H1 (cell line): ENCODE measurements around the gene DES. TPM values are rescaled to one million over a fixed set of nuclear protein-coding genes. Genes with fewer than 3 reads are reported as not detected.

Experiments used
- CTCF ChIA-PET: fragments of 300-600 bp; sonication (Branson Sonifier 250); formaldehyde crosslinking; loops from one replicate; lab custom pipeline; 2021; ENCODE audit not compliant: partially characterized antibody; lab: Charles Lee
- POLR2A ChIA-PET: fragments of 300-600 bp; sonication (Branson Sonifier 250); formaldehyde crosslinking; loops from one replicate; lab custom pipeline; 2021; ENCODE audit warnings: inconsistent platforms; ENCODE audit not compliant: partially characterized antibody; lab: Charles Lee
- DNase-seq, 2 experiments: peaks; one replicate each; pipeline versions ENCODE4 v3.0.0 to v3.0.0-alpha.2; 2010 to 2022; ENCODE audit warnings: low spot score in 2 of 2, low read depth in 1 of 2, mixed read lengths in 1 of 2
- FAIRE-seq: peaks from 2 replicates; lab custom pipeline; 2011; peaks lifted over from hg19 to GRCh38; lab: Jason Lieb, UNC
- H2AFZ ChIP-seq: 2 replicates; pipeline ENCODE4 v1.8.1; 2012; ENCODE audit warnings: low read length, inconsistent platforms
- H2AK5ac ChIP-seq: 2 replicates; pipeline ENCODE4 v1.6.1; 2013; ENCODE audit warnings: low read depth, low read length
- H2BK120ac ChIP-seq: replicated peaks from 2 replicates; pipeline ENCODE3; 2013; ENCODE audit warnings: low read depth, low read length, inconsistent platforms
- H2BK12ac ChIP-seq: 2 replicates; pipeline ENCODE4 v1.6.1; 2013; ENCODE audit warnings: low read depth, low read length
- H2BK15ac ChIP-seq: 2 replicates; pipeline ENCODE4 v1.6.1; 2013; ENCODE audit warnings: low read length
- H2BK20ac ChIP-seq: 2 replicates; pipeline ENCODE4 v1.6.1; 2013; ENCODE audit warnings: low read length
- H2BK5ac ChIP-seq: 2 replicates; pipeline ENCODE4 v1.6.1; 2013; ENCODE audit warnings: low read depth, low read length
- H3K14ac ChIP-seq: 2 replicates; pipeline ENCODE4 v1.6.1; 2013; ENCODE audit warnings: inconsistent platforms; ENCODE audit not compliant: insufficient read length
- H3K18ac ChIP-seq: 2 replicates; pipeline ENCODE4 v1.6.1; 2013; ENCODE audit warnings: low read length; ENCODE audit errors: extremely low read depth
- H3K23ac ChIP-seq: 2 replicates; pipeline ENCODE4 v1.6.1; 2013; ENCODE audit warnings: inconsistent platforms; ENCODE audit not compliant: insufficient read length
- H3K23me2 ChIP-seq: 2 replicates; pipeline ENCODE4 v1.6.1; 2013; ENCODE audit warnings: low read depth, low read length
- H3K27ac ChIP-seq: 2 replicates; pipeline ENCODE4 v1.6.1; 2011; ENCODE audit warnings: low read depth, low read length, inconsistent platforms
- H3K27me3 ChIP-seq, 4 experiments: replicated peaks in 1 of 4; 1 replicate in 1 of 4; 2 replicates in 3 of 4; pipeline versions ENCODE4 v1.6.1 to v1.8.1; 2011 to 2013; ENCODE audit warnings: low read length in 3 of 4, mild to moderate bottlenecking in 3 of 4, inconsistent platforms in 2 of 4, mixed read lengths in 2 of 4, moderate library complexity in 1 of 4; ENCODE audit not compliant: control insufficient read depth in 3 of 4, insufficient read depth in 3 of 4; ENCODE audit errors: extremely low read depth in 1 of 4
- H3K36me3 ChIP-seq, 4 experiments: 2 replicates each; pipeline versions ENCODE4 v1.6.1 to v1.8.1; 2011 to 2013; ENCODE audit warnings: mild to moderate bottlenecking in 4 of 4, low read length in 3 of 4, moderate library complexity in 2 of 4, control low read depth in 1 of 4, inconsistent platforms in 1 of 4; ENCODE audit not compliant: insufficient read depth in 4 of 4, control insufficient read depth in 2 of 4
- H3K4ac ChIP-seq: replicated peaks from 2 replicates; pipeline ENCODE3; 2013; ENCODE audit warnings: low read length, low read depth, mixed read lengths, inconsistent platforms; ENCODE audit not compliant: insufficient read length
- H3K4me1 ChIP-seq, 4 experiments: replicated peaks in 1 of 4; 1 replicate in 1 of 4; 2 replicates in 3 of 4; pipeline versions ENCODE4 v1.6.1 to v1.8.1; 2011 to 2013; ENCODE audit warnings: low read length in 3 of 4, inconsistent platforms in 2 of 4, mixed read lengths in 1 of 4; ENCODE audit not compliant: insufficient read depth in 4 of 4, control insufficient read depth in 3 of 4
- H3K4me2 ChIP-seq, 2 experiments: 2 replicates each; pipeline versions ENCODE4 v1.6.1 to v1.8.1; 2011 to 2013; ENCODE audit warnings: low read depth in 2 of 2, low read length in 2 of 2, control low read depth in 1 of 2, inconsistent platforms in 1 of 2, mild to moderate bottlenecking in 1 of 2; ENCODE audit not compliant: insufficient read depth in 1 of 2
- H3K4me3 ChIP-seq, 4 experiments: fragments of 200-600, 300-600 bp in 1 of 4; sonication (generic), shearing (Covaris generic), sonication (Bioruptor Twin) in 1 of 4; 2 replicates each; pipeline versions ENCODE4 v1.5.1 to v1.8.1; 2011 to 2016; ENCODE audit warnings: low read length in 4 of 4, low read depth in 3 of 4, control low read depth in 2 of 4, inconsistent platforms in 2 of 4, mild to moderate bottlenecking in 2 of 4, mixed read lengths in 1 of 4, moderate library complexity in 1 of 4; ENCODE audit not compliant: insufficient read depth in 2 of 4; ENCODE audit errors: extremely low read depth in 1 of 4
- H3K56ac ChIP-seq: replicated peaks from 2 replicates; pipeline ENCODE3; 2013; ENCODE audit warnings: low read depth, mild to moderate bottlenecking, mixed read lengths, low read length, inconsistent platforms; ENCODE audit not compliant: insufficient read length
- H3K79me1 ChIP-seq: 2 replicates; pipeline ENCODE4 v1.6.1; 2013; ENCODE audit warnings: low read depth, low read length, control low read depth
- H3K79me2 ChIP-seq, 2 experiments: 2 replicates each; pipeline versions ENCODE4 v1.6.1 to v1.8.1; 2012 to 2013; ENCODE audit warnings: low read length in 2 of 2, mild to moderate bottlenecking in 2 of 2, inconsistent platforms in 1 of 2; ENCODE audit not compliant: insufficient read depth in 2 of 2, control insufficient read depth in 1 of 2
- H3K9ac ChIP-seq, 4 experiments: replicated peaks in 1 of 4; 1 replicate in 1 of 4; 2 replicates in 3 of 4; pipeline versions ENCODE4 v1.6.1 to v1.8.1; 2011 to 2013; ENCODE audit warnings: low read depth in 3 of 4, low read length in 3 of 4, control low read depth in 2 of 4, mild to moderate bottlenecking in 2 of 4, moderate library complexity in 2 of 4, inconsistent platforms in 1 of 4; ENCODE audit errors: extremely low read depth in 1 of 4
- H3K9me3 ChIP-seq, 2 experiments: 2 replicates each; pipeline versions ENCODE4 v1.6.1 to v1.8.1; 2012 to 2013; ENCODE audit warnings: mild to moderate bottlenecking in 2 of 2, moderate library complexity in 2 of 2, control low read depth in 1 of 2, inconsistent platforms in 1 of 2, low read depth in 1 of 2, low read length in 1 of 2, mixed read lengths in 1 of 2; ENCODE audit not compliant: insufficient read depth in 2 of 2
- H4K20me1 ChIP-seq, 2 experiments: replicated peaks in 1 of 2; 2 replicates each; pipeline versions ENCODE3 to v1.8.1; 2011 to 2013; ENCODE audit warnings: inconsistent platforms in 2 of 2, low read length in 2 of 2, mild to moderate bottlenecking in 1 of 2; ENCODE audit not compliant: insufficient read depth in 2 of 2, control insufficient read depth in 1 of 2
- H4K5ac ChIP-seq: 2 replicates; pipeline ENCODE4 v1.6.1; 2013; ENCODE audit warnings: low read length, low read depth, mixed read lengths, inconsistent platforms; ENCODE audit not compliant: insufficient read length
- H4K8ac ChIP-seq: 2 replicates; pipeline ENCODE4 v1.8.0; 2013; ENCODE audit warnings: mild to moderate bottlenecking, moderate library complexity, low read length, inconsistent platforms; ENCODE audit not compliant: insufficient read depth; ENCODE audit errors: extremely low read depth
- H4K91ac ChIP-seq: replicated peaks from 2 replicates; pipeline ENCODE3; 2013; ENCODE audit warnings: low read length, mixed read lengths, inconsistent platforms; ENCODE audit not compliant: insufficient read length
- CEBPB ChIP-seq: IDR thresholded peaks from 2 replicates; pipeline ENCODE4 v1.6.1; 2012; ENCODE audit warnings: low read depth, low read length
- CTBP2 ChIP-seq: IDR thresholded peaks from 2 replicates; pipeline ENCODE4 v1.7.0; 2011; ENCODE audit warnings: borderline replicate concordance, mild to moderate bottlenecking, moderate library complexity, mixed read lengths, low read length; ENCODE audit not compliant: insufficient read depth, insufficient read length
- HDAC6 ChIP-seq: IDR thresholded peaks from one replicate; pipeline ENCODE4 v1.7.1; 2012; ENCODE audit warnings: low read depth, mild to moderate bottlenecking, inconsistent platforms, low read length, moderate library complexity
- POLR2A ChIP-seq, 2 experiments: IDR thresholded peaks; 1 replicate in 1 of 2; 2 replicates in 1 of 2; pipeline ENCODE4 v1.6.1; 2011; ENCODE audit warnings: low read depth in 2 of 2, low read length in 2 of 2, mild to moderate bottlenecking in 2 of 2; ENCODE audit errors: control extremely low read depth in 1 of 2
- RAD21 ChIP-seq, 2 experiments: IDR thresholded peaks in 1 of 2; conservative IDR thresholded peaks in 1 of 2; 2 replicates each; pipeline ENCODE4 v1.6.1; 2011; ENCODE audit warnings: low read depth in 2 of 2, low read length in 2 of 2, improper control_type of control experiment in 1 of 2, inconsistent platforms in 1 of 2, mild to moderate bottlenecking in 1 of 2, moderate library complexity in 1 of 2
- SIX5 ChIP-seq: IDR thresholded peaks from 2 replicates; pipeline ENCODE4 v1.6.1; 2011; ENCODE audit warnings: mild to moderate bottlenecking, low read depth, low read length
- WGBS, 2 experiments: shearing (Covaris generic) in 1 of 2; methylation state at CpG; one replicate each; pipeline versions ENCODE4 v1.1.6 to v1.1.7; 2013 to 2015; ENCODE audit warnings: low lambda C conversion rate in 2 of 2, mixed read lengths in 2 of 2, inconsistent platforms in 1 of 2, low coverage in 1 of 2, missing lambda C conversion rate in 1 of 2; ENCODE audit not compliant: insufficient replicate concordance in 2 of 2, insufficient coverage in 1 of 2, insufficient read length in 1 of 2; ENCODE audit errors: extremely low coverage in 1 of 2, missing lambda C conversion rate in 1 of 2; 5-methylcytosine and 5-hydroxymethylcytosine counted together
- polyA plus RNA-seq, 7 experiments: library from polyadenylated mRNA; depleted of rRNA in 3 of 7; stranded (reverse) in 5 of 7; unstranded in 2 of 7; fragments of >200 nt in 5 of 7; fragments of 200-250 nt in 2 of 7; gene quantifications; 1 replicate in 5 of 7; 2 replicates in 1 of 7; 4 replicates in 1 of 7; pipeline versions ENCODE4 v1.2.1 to v1.2.3, GENCODE V29; 2011 to 2013; ENCODE audit warnings: missing spikeins in 2 of 7, mixed read lengths in 2 of 7
- total RNA-seq: library from RNA; stranded (reverse); fragmentation: NEBNext Ultra II Directional; extraction: Animal tissue kit (Norgen Biotek cat#: 25700); gene quantifications from 2 replicates; pipeline ENCODE4 v1.2.1, GENCODE V29; 2021
- TF ChIP-seq, protein P1 (sequence below), 3 experiments: IDR thresholded peaks; 1 replicate in 2 of 3; 2 replicates in 1 of 3; pipeline versions ENCODE4 v1.5.1 to v1.6.1; 2011; ENCODE audit warnings: low read length in 3 of 3, mild to moderate bottlenecking in 3 of 3, inconsistent platforms in 2 of 3, low read depth in 1 of 3, moderate library complexity in 1 of 3; ENCODE audit not compliant: insufficient read depth in 1 of 3; ENCODE audit errors: control extremely low read depth in 1 of 3

The DES gene
- total and polyA plus RNA-seq, 2 of the 8 experiments (the other 6 are each of a cell fraction or from before 2014, with no cell fraction given): 1.8 to 4.3 TPM

DNA sequence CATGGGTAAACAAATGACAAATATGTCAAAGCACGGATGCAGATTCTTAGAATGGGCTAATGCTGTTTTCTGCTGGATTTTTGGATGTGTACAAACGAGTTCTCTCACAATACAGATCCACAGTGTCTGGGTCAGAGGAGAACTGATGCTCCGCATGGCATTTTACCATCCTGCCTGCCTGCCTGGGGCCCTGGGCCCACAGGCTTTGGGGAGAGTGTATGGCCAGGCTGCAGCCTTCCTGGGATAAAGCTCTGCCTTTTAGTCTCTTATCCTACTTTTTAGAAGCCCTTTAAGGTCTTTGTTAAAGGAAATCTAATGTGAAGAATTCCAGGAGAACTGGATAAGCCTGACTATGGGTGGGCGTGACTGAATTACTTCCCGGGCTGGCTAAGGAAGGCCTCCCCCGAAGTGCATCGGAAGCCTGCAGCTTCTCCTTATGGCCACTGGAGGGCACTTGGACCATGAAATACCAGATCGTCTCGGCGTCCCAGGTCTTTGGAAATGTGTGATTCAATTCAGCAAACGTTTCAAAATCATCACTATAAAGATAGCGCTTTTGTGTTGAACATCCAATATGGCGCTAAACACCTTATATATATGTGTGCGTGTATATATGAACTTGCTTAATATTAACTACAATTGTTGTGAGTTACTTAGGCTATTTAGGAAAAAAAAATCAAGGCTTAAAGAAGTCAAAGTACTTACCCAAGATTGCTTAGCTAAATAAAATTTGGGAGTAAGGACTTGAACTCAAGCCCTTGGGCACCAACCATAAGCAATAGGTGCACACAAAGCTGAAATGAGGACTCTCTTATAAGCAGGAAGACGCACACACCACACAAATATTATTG is 15.3 kb upstream of the DES start:
- Histone ChIP-seq H2BK15ac (no peak overlapping the region), H2AK5ac (no peak overlapping the region), H3K27ac (no peak overlapping the region), H3K4me1 (peaks cover 3 to 22% (median 8%) of the 10 kb centered on the region in 4 experiments), H3K79me2 (no peaks in the 10 kb centered on the region), H3K4ac (no peak overlapping the region), H2BK120ac (no peak overlapping the region), H3K56ac (no peak overlapping the region), H2AFZ (no peak overlapping the region), H3K4me2 (peak overlapping the region in 1 of 2 experiments; percentile 9; a peak in 1 of 4 replicates), H3K9ac (no peak overlapping the region), H3K36me3 (no peaks in the 10 kb centered on the region), H4K91ac (no peak overlapping the region), H4K8ac (peak overlapping the region; percentile 29; the same call in 1 of the 2 replicates), H3K14ac (no peak overlapping the region), H4K20me1 (no peaks in the 10 kb centered on the region), H3K18ac (no peak overlapping the region), H2BK12ac (no peak overlapping the region), H3K9me3 (no peaks in the 10 kb centered on the region), H3K23me2 (no peaks in the 10 kb centered on the region), H3K27me3 (peaks cover 0 to 2% (median 0%) of the 10 kb centered on the region in 4 experiments; a peak in 1 of 7 replicates), H2BK20ac (peak overlapping the region; percentile 34; the same call in 1 of the 2 replicates), H3K4me3 (no peak overlapping the region), H3K79me1 (no peaks in the 10 kb centered on the region), H3K23ac (no peak overlapping the region), H2BK5ac (no peak overlapping the region), H4K5ac (no peak overlapping the region)
- FAIRE-seq (peak; percentile 92), DNase-seq (peak in 1 of 2 experiments; percentile 67)
- CTCF ChIA-PET: interaction anchor here (0.6 to 13.0 kb wide), 43 partner anchors 9 to 277 kb away, joined by 3 to 407 read pairs (median 6); partner anchors contain the start of genes DES, DNPEP, GMPPA and SPEG
- TF ChIP-seq, protein P1, sequence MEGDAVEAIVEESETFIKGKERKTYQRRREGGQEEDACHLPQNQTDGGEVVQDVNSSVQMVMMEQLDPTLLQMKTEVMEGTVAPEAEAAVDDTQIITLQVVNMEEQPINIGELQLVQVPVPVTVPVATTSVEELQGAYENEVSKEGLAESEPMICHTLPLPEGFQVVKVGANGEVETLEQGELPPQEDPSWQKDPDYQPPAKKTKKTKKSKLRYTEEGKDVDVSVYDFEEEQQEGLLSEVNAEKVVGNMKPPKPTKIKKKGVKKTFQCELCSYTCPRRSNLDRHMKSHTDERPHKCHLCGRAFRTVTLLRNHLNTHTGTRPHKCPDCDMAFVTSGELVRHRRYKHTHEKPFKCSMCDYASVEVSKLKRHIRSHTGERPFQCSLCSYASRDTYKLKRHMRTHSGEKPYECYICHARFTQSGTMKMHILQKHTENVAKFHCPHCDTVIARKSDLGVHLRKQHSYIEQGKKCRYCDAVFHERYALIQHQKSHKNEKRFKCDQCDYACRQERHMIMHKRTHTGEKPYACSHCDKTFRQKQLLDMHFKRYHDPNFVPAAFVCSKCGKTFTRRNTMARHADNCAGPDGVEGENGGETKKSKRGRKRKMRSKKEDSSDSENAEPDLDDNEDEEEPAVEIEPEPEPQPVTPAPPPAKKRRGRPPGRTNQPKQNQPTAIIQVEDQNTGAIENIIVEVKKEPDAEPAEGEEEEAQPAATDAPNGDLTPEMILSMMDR (IDR thresholded peaks at IDR 0.05; ENCODE audit: control extremely low read depth in 1 of 3, insufficient read depth in 1 of 3, low read depth in 1 of 3, low read length in 3 of 3): peak; percentile 85 to 96 (median 93)
- no peak for TF ChIP-seq CEBPB
- peak; percentile 94 to 96 for TF ChIP-seq RAD21 (IDR thresholded peaks at IDR 0.05 in 1 of 2, conservative IDR thresholded peaks at IDR 0.05 in 1 of 2; ENCODE audit: low read depth in 2 of 2, low read length in 2 of 2)
- TF ChIP-seq SIX5: no peak
- TF ChIP-seq POLR2A (IDR thresholded peaks at IDR 0.05; ENCODE audit: control extremely low read depth in 1 of 2, low read depth in 2 of 2, low read length in 2 of 2): no peak
- TF ChIP-seq CTBP2: no peak
- no peak for TF ChIP-seq HDAC6
- POLR2A ChIA-PET: interaction anchor here (0.6 to 3.7 kb wide), 11 partner anchors 10 to 127 kb away, joined by 3 to 30 read pairs (median 4); partner anchors contain the start of genes DES, DNPEP and SPEG
- WGBS, 2 experiments: 23% methylated on average over 15 of the region's 15 CpGs; no CpG with 5 or more reads in 1 of the 2 experiments
